HepG2 (cell line): ENCODE measurements around the gene PIANP. TPM values are rescaled to one million over a fixed set of nuclear protein-coding genes. Genes with fewer than 3 reads are reported as not detected.
A peak's percentile ranks its signal among the peaks of the same experiment; 100 is the strongest.

Source experiments
- ARHGAP35 ChIP-seq: sonication (generic); formaldehyde crosslinking; IDR thresholded peaks from 2 replicates; pipeline ENCODE4 v1.9.0; 2022; ENCODE audit warnings: mild to moderate bottlenecking, inconsistent platforms, moderate library complexity, missing genetic modification reagents, borderline replicate concordance
- DR1 ChIP-seq: sonication (generic); formaldehyde crosslinking; IDR thresholded peaks from 2 replicates; pipeline ENCODE4 v1.8.0; 2021; ENCODE audit warnings: mild to moderate bottlenecking, missing genetic modification reagents, inconsistent platforms
- EP300 ChIP-seq, 3 experiments: sonication (generic) in 1 of 3; formaldehyde crosslinking in 1 of 3; IDR thresholded peaks; 2 replicates each; pipeline versions ENCODE4 v1.5.1 to v1.6.1; 2011 to 2020; ENCODE audit warnings: low read depth in 2 of 3, low read length in 2 of 3, borderline replicate concordance in 1 of 3, improper control_type of control experiment in 1 of 3, mild to moderate bottlenecking in 1 of 3, missing genetic modification reagents in 1 of 3, moderate library complexity in 1 of 3
- FOSL1 ChIP-seq: sonication (generic); formaldehyde crosslinking; IDR thresholded peaks from 2 replicates; pipeline ENCODE4 v1.9.0; 2021; ENCODE audit warnings: missing genetic modification reagents, borderline replicate concordance
- JARID2 ChIP-seq: sonication (generic); formaldehyde crosslinking; IDR thresholded peaks from 2 replicates; pipeline ENCODE4 v1.8.1; 2023; ENCODE audit warnings: missing genetic modification reagents, inconsistent platforms; ENCODE audit not compliant: insufficient replicate concordance
- NFKB2 ChIP-seq: sonication (generic); formaldehyde crosslinking; IDR thresholded peaks from 2 replicates; pipeline ENCODE4 v1.4.0; 2020; ENCODE audit warnings: missing genetic modification reagents, borderline replicate concordance
- RARA ChIP-seq: IDR thresholded peaks from 2 replicates; pipeline ENCODE4 v1.6.1; 2016; ENCODE audit warnings: missing genetic modification reagents, missing compliant biosample characterization
- SIX1 ChIP-seq: sonication (generic); formaldehyde crosslinking; IDR thresholded peaks from 2 replicates; pipeline ENCODE4 v1.4.0; 2020; ENCODE audit warnings: missing genetic modification reagents, borderline replicate concordance
- SNAPC2 ChIP-seq: sonication (generic); formaldehyde crosslinking; IDR thresholded peaks from 2 replicates; pipeline ENCODE4 v1.8.1; 2022; ENCODE audit warnings: mild to moderate bottlenecking, missing genetic modification reagents
- TCF7 ChIP-seq: sonication (generic); IDR thresholded peaks from 2 replicates; pipeline ENCODE4 v1.6.1; 2016; ENCODE audit warnings: antibody characterized with exemption, low read depth
- TMF1 ChIP-seq: sonication (generic); formaldehyde crosslinking; IDR thresholded peaks from 2 replicates; pipeline ENCODE4 v1.8.1; 2022; ENCODE audit warnings: low read depth, missing genetic modification reagents
- TOE1 ChIP-seq: sonication (generic); formaldehyde crosslinking; IDR thresholded peaks from 2 replicates; pipeline ENCODE4 v1.4.0; 2020; ENCODE audit warnings: mild to moderate bottlenecking, missing genetic modification reagents
- ZBTB3 ChIP-seq: sonication (generic); formaldehyde crosslinking; IDR thresholded peaks from 2 replicates; pipeline ENCODE4 v1.4.0; 2020; ENCODE audit warnings: low read depth, mild to moderate bottlenecking, moderate library complexity, missing genetic modification reagents, borderline replicate concordance
- ZFP36L1 ChIP-seq: sonication (generic); formaldehyde crosslinking; IDR thresholded peaks from 2 replicates; pipeline ENCODE4 v1.8.0; 2022; ENCODE audit warnings: mild to moderate bottlenecking, missing genetic modification reagents, moderate library complexity
- ZGPAT ChIP-seq: IDR thresholded peaks from 2 replicates; pipeline ENCODE4 v1.6.1; 2016; ENCODE audit warnings: mild to moderate bottlenecking
- ZIK1 ChIP-seq: sonication (generic); formaldehyde crosslinking; IDR thresholded peaks from 2 replicates; pipeline ENCODE4 v1.5.0; 2020; ENCODE audit warnings: mild to moderate bottlenecking, low read depth, missing genetic modification reagents, borderline replicate concordance
- ZMYM4 ChIP-seq: sonication (generic); formaldehyde crosslinking; IDR thresholded peaks from 2 replicates; pipeline ENCODE4 v1.8.1; 2023; ENCODE audit warnings: mild to moderate bottlenecking, missing genetic modification reagents
- ZNF256 ChIP-seq: sonication (generic); formaldehyde crosslinking; conservative IDR thresholded peaks from 2 replicates; pipeline ENCODE4 v1.4.0; 2020; ENCODE audit warnings: missing genetic modification reagents
- ZSCAN25 ChIP-seq: sonication (generic); formaldehyde crosslinking; IDR thresholded peaks from 2 replicates; pipeline ENCODE4 v1.8.0; 2022; ENCODE audit warnings: mild to moderate bottlenecking, missing genetic modification reagents
- polyA plus RNA-seq, 8 experiments: library from polyadenylated mRNA; depleted of rRNA in 3 of 8; stranded (reverse) in 7 of 8; unstranded in 1 of 8; fragments of >200 nt; fragmentation: Illumina TruSeq in 4 of 8; extraction: Trizol in 4 of 8; gene quantifications; 2 replicates each; pipeline versions ENCODE4 v1.2.1 to v1.2.3, GENCODE V29; 2011 to 2016; ENCODE audit warnings: low read depth in 4 of 8, missing spikeins in 1 of 8, mixed read lengths in 1 of 8; ENCODE audit not compliant: insufficient read depth in 1 of 8
- total RNA-seq, 5 experiments: library from RNA; depleted of rRNA; stranded (reverse); fragments of >200 nt; fragmentation: Illumina TruSeq; extraction: Trizol; gene quantifications; 2 replicates each; pipeline ENCODE4 v1.2.3, GENCODE V29; 2016; ENCODE audit warnings: low read depth in 1 of 5
- TF ChIP-seq, protein P1 (sequence below): sonication (generic); formaldehyde crosslinking; IDR thresholded peaks from 2 replicates; pipeline ENCODE4 v1.4.0; 2020; ENCODE audit warnings: missing genetic modification reagents
- TF ChIP-seq, protein P2 (sequence below): sonication (generic); formaldehyde crosslinking; IDR thresholded peaks from 2 replicates; pipeline ENCODE4 v1.4.0; 2020; ENCODE audit warnings: missing genetic modification reagents, borderline replicate concordance

Gene PIANP
- total and polyA plus RNA-seq, 2 of the 13 experiments (the other 11 are each of a cell fraction or from before 2014, with no cell fraction given): not detected

GRCh38 chr12:6723607-6724408 is 23.2 kb upstream of the PIANP start, which contains the start of gene COPS7A (continued):
- peak; percentile 95 for TF ChIP-seq ZGPAT (CRISPR knock-in tag)
- peak; percentile 25; the same call in 1 of the 2 replicates for TF ChIP-seq RARA
- peak in 1 of 2 experiments; percentile 58; a peak in 1 of 4 replicates for TF ChIP-seq EP300 (IDR thresholded peaks at IDR 0.05; ENCODE audit: low read depth in 2 of 2, low read length in 2 of 2)
- TF ChIP-seq EP300 (CRISPR knock-in tag; IDR thresholded peaks at IDR 0.05; ENCODE audit: borderline replicate concordance): 0 out of 2 replicates have a peak, but pooled peaks have one; percentile 25
- TF ChIP-seq TOE1 (CRISPR knock-in tag): 0 out of 2 replicates have a peak, but pooled peaks have one; percentile 42
- no peak for TF ChIP-seq TMF1 (CRISPR knock-in tag)
- TF ChIP-seq ARHGAP35 (CRISPR knock-in tag): peak; percentile 83
- TF ChIP-seq DR1 (CRISPR knock-in tag): peak; percentile 93
- TF ChIP-seq ZNF256 (CRISPR knock-in tag): peak; percentile 94
- TF ChIP-seq, protein P1, sequence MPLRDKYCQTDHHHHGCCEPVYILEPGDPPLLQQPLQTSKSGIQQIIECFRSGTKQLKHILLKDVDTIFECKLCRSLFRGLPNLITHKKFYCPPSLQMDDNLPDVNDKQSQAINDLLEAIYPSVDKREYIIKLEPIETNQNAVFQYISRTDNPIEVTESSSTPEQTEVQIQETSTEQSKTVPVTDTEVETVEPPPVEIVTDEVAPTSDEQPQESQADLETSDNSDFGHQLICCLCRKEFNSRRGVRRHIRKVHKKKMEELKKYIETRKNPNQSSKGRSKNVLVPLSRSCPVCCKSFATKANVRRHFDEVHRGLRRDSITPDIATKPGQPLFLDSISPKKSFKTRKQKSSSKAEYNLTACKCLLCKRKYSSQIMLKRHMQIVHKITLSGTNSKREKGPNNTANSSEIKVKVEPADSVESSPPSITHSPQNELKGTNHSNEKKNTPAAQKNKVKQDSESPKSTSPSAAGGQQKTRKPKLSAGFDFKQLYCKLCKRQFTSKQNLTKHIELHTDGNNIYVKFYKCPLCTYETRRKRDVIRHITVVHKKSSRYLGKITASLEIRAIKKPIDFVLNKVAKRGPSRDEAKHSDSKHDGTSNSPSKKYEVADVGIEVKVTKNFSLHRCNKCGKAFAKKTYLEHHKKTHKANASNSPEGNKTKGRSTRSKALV (CRISPR knock-in tag): 0 out of 2 replicates have a peak, but pooled peaks have one; percentile 60
- peak; percentile 99 for TF ChIP-seq NFKB2 (CRISPR knock-in tag)
- no peak for TF ChIP-seq FOSL1
- TF ChIP-seq ZIK1 (CRISPR knock-in tag): peak; percentile 71; the same call in 1 of the 2 replicates
- TF ChIP-seq JARID2 (CRISPR knock-in tag): no peak
- TF ChIP-seq ZFP36L1 (CRISPR knock-in tag): 0 out of 2 replicates have a peak, but pooled peaks have one; percentile 15
- no peak for TF ChIP-seq SNAPC2 (CRISPR knock-in tag)
- peak; percentile 87 for TF ChIP-seq ZMYM4 (CRISPR knock-in tag)
- peak; percentile 65; the same call in 1 of the 2 replicates for TF ChIP-seq ZSCAN25 (CRISPR knock-in tag)
- TF ChIP-seq, protein P2, sequence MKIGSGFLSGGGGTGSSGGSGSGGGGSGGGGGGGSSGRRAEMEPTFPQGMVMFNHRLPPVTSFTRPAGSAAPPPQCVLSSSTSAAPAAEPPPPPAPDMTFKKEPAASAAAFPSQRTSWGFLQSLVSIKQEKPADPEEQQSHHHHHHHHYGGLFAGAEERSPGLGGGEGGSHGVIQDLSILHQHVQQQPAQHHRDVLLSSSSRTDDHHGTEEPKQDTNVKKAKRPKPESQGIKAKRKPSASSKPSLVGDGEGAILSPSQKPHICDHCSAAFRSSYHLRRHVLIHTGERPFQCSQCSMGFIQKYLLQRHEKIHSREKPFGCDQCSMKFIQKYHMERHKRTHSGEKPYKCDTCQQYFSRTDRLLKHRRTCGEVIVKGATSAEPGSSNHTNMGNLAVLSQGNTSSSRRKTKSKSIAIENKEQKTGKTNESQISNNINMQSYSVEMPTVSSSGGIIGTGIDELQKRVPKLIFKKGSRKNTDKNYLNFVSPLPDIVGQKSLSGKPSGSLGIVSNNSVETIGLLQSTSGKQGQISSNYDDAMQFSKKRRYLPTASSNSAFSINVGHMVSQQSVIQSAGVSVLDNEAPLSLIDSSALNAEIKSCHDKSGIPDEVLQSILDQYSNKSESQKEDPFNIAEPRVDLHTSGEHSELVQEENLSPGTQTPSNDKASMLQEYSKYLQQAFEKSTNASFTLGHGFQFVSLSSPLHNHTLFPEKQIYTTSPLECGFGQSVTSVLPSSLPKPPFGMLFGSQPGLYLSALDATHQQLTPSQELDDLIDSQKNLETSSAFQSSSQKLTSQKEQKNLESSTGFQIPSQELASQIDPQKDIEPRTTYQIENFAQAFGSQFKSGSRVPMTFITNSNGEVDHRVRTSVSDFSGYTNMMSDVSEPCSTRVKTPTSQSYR: peak; percentile 61; the same call in 1 of the 2 replicates
- TF ChIP-seq ZBTB3 (CRISPR knock-in tag): no peak
- 0 out of 2 replicates have a peak, but pooled peaks have one; percentile 19 for TF ChIP-seq SIX1
- no peak for TF ChIP-seq TCF7
